ENCODE results near the gene DNM3.

DNA sequence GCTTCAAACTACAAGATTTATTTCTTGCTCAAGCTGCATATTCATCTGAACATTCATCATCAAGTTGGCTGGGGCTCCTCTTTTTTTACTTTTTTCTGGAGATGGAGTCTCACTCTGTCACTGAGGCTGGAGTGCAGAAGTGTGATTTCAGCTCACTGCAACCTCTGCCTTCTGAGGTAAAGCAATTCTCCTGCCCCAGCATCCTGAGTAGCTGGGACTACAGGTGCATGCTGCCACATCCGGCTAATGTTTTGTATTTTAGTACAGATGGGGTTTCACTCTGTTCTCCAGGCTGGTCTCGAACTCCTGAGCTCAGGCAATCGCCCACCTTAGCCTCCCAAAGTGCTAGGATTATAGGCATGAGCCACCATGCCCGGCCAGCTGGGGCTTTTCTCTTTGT is 490.9 kb downstream of the DNM3 start:
- TF ChIP-seq, protein P1, sequence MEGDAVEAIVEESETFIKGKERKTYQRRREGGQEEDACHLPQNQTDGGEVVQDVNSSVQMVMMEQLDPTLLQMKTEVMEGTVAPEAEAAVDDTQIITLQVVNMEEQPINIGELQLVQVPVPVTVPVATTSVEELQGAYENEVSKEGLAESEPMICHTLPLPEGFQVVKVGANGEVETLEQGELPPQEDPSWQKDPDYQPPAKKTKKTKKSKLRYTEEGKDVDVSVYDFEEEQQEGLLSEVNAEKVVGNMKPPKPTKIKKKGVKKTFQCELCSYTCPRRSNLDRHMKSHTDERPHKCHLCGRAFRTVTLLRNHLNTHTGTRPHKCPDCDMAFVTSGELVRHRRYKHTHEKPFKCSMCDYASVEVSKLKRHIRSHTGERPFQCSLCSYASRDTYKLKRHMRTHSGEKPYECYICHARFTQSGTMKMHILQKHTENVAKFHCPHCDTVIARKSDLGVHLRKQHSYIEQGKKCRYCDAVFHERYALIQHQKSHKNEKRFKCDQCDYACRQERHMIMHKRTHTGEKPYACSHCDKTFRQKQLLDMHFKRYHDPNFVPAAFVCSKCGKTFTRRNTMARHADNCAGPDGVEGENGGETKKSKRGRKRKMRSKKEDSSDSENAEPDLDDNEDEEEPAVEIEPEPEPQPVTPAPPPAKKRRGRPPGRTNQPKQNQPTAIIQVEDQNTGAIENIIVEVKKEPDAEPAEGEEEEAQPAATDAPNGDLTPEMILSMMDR (IDR thresholded peaks at IDR 0.05), result no peak
- TF ChIP-seq POLR2A (IDR thresholded peaks at IDR 0.05) (no peak), POLR2AphosphoS5 (IDR thresholded peaks at IDR 0.05) (no peak), EP300 (IDR thresholded peaks at IDR 0.05) (no peak)
